HG03097 (cell line): Measurements from ENCODE around the gene CYTH2.
A peak's percentile ranks its signal among the peaks of the same experiment; 100 is the strongest.

ENCODE experiments used
- ATAC-seq: cut with Tn5 transposase; IDR thresholded peaks from one replicate; pipeline ENCODE4 v1.9.1; 2021; ENCODE audit not compliant: unreplicated experiment, low FRiP score

The CYTH2 gene

DNA sequence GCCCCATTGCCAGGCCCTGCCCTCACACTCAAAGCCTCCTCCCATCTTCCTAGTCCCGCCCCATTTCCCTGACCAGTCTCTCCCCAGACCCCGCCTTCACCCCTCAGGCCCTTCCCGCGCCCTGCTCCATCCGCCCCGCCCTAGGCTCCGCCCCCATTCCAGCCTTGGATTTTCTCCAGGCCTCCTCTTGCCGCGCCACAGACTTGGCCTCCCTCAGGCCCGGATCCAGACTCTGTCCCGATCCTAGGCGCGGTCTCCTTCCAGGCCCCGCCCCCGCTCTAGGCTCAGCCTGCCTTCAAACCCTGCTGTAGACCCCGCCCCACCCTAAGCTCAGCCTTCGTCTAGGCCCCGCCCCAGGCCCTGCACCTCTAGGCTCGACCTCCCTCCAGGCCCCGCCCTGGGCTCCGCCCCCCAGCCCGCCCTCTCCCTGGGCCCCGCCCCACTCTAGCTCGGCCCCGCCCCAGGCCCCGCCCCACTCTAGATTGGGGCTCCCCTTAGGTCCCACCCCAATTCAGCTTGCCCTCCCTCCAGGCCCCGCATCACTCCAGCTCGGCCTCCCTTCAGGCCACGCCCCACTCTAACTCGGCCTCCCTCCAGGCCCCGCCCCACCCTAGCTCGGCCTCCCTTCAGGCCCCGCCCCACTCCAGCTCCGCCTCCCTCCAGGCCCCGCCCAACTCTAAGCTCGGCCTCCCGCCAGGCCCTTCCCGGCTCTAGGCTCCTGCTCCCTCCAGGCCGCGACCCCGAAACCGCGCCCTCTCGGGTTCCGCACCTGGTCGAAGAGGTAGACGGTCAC is 24.0 kb downstream of the CYTH2 start:
- peak; percentile 55 for ATAC-seq

DNA sequence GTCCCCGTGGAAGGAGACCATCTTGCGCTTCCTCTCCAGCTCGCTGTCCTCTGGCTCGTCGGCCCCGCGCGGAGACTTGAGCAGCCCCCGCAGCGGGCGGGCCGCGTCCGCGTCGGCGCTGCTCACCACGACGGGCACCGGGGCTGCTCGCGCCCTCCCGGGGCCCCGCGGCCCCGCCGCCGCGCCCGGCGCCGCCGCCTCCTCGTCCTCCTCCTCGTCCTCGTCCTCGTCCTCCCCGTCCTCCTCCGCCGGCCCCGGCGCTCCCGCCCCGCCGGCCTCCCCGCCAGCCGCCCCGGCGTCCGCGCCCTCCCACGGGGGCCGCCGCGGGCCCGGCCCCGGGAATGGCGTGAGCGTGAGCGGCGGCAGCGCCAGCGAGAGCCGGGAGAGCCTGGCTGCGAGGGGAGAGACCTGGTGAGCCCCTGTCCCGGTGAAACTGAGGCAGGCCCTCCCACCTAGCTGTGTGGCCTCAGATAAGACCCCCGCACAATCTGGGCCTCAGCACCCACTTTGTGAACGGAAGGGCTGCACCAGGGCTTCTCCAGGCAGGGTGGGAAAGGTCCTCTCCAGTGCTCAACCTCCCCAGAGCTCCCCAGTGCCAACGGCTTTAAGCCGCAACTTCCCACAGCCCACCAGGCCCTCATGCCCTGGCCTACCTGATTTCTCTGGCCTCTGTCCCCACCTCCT is 24.7 kb downstream of the CYTH2 start:
- ATAC-seq: no peak

DNA sequence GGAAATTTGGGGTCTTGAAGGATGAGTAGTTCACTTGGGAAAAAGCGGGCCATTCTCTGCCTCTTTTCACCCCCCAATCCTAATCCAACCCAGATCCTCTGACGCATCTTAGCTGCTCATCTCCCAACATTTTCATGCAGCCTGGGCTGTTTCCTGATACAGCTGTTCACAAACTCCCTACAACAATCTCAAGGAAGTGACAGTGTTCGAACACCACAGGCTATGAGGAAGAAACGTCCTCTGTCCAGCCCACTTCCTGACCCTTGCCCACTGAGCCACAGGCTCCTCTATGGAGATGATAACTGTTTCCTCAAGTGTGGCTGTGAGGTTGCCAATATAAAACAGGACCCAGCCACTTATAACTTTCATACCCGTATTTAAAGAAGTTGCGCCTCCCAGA is 26.2 kb downstream of the CYTH2 start:
- ATAC-seq: no peak

DNA sequence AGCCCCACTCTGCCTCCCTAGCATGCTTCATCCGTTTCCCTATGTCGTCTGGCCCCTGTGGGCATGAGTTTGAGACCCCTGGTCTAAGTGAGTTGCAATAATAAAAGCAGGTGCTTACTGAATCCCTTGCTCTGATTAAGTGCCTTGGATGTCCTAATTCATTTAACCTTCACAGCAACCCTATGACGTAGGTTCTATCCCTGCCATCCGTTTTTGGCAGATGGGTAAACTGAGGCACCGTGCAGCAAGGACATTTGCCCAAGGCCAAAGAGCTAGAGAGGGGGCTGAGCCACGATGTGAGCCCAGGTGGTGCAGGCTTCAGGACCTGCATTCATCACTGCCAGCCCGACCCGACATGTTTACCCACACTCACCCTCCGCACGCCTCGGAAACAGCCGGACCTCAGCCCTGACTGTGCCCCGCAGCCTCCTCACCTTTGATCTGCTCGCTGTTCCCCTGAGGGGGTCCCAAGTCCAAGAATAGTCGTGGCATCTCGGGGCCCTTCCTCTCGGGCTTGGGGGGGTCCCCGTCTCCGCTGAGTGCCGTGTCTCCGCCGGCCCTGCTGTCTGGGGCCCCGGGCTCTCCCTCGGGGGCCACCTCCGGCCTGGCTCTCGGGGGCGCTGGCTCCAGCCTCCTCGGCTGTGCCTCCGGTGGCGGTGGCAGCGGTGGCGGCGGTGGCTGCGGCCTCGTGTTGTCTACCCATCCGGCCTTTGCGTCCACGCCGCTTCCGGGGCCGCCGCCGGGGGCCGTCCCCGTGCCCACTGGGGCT is 28.0 kb downstream of the CYTH2 start:
- no peak for ATAC-seq

DNA sequence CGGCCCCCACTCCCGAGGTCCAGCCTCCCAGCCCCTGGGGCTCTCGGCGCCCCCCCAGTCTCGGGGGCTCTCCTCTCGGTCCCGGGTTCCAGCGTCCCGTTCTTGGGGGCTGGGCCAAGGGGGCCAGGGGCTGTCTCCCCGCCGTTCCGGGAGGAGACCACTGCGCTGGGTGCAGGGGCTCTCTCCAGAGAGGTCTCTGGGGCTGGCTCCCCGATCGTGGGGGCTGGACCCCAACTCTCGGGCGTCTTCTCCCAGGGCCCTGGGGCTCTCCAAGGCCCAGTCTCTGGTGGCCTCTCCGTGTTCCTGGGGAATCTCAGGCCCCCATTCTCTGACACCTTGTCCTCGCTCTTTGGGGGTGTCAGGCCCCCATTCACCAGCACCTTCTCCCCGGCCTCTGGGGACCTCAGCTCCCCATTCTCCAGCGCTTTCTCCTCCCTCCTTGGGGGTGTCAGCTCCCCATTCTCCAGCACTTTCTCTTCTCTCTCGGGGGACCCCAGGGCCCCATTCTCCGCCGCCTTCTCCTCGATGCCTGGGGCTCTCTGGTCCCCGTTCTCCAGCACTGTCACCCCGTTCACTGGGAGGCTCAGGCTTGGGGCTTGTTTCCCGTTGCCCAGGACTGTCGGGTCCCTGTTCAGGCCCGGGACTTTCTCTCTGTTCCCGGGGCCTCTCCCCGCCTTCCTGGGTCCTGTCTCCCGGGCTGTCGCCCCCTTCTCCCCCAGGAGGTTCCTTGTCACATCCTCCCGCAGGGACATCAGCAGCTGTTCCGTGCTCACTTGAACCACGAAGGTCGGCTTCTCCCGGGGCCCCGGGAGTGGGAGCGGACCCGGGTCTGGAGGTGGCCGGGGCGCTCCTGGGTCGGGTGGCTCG is 28.8 kb downstream of the CYTH2 start:
- ATAC-seq: no peak

DNA sequence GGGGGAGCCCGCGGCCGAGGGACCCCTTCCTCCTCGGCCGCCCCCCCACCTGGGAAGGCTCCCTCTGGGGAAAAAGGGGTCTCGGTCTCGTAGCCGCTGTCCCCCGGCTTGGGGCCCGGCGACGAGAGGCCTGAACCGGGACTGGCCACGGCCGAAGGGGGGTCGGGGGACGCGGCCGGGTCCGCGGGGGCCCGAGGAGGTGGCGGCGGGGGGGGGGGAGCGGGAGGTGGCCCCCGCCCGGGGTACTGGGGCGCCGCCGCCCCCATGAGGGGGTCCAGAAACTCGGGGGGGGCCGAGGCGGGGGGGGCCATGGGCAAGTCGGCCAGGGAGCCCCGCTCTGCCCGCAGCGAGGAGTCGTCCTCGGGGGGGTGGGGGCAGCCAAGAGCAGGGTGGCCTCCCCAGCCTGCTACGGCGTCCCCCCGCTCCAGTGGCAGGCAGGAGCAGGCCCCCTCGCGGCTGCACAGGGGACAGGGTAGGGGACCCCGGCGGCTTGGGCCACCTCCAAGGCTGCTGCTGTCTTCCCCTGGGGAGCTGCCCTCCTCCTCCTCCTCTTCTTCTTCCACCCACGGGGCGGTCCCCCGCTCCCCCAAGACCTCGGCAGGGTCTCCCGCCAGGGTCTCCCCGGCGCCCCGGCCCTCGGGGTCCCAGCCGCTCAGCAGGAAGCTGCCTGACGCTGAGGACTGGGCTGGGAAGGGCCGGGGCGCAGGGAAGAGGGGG is 29.6 kb downstream of the CYTH2 start:
- ATAC-seq: no peak

DNA sequence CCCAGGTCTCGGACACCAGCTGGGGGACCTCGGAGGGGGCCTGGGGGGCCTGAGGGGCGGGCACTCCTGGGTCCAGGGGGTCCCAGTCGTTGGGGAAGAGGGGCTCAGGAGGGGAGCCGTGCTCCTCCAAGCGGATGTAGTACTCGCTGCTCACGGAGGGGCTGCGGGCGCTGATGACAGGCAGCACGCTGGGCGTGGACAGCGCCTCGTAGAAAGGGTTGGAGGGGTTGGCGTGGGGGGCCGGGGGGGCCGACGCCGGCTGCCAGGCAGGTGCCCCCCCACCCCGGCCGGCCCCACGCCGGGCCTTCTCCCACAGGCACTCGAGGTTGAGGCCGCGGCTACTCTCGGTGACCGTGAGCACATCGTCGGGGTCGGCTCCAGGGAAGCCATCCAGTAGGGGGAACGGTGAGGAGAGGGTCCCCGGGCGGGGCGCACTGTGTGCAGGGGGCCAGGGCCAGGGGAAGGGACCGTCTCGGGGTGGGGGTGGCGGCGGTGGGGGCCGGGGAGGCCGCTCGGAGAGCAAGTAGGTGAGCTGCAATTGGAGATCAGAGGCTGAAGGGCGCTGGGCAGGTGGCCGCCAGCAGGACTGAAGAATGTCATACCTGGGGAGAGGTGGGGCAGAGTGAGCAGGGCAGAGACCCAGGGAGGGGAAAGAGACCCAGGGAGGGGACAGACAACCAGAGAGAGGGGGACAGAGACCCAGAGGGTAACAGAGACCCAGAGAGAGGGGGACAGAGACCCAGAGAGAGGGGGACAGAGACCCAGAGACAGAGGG is 30.3 kb downstream of the CYTH2 start:
- ATAC-seq: no peak

DNA sequence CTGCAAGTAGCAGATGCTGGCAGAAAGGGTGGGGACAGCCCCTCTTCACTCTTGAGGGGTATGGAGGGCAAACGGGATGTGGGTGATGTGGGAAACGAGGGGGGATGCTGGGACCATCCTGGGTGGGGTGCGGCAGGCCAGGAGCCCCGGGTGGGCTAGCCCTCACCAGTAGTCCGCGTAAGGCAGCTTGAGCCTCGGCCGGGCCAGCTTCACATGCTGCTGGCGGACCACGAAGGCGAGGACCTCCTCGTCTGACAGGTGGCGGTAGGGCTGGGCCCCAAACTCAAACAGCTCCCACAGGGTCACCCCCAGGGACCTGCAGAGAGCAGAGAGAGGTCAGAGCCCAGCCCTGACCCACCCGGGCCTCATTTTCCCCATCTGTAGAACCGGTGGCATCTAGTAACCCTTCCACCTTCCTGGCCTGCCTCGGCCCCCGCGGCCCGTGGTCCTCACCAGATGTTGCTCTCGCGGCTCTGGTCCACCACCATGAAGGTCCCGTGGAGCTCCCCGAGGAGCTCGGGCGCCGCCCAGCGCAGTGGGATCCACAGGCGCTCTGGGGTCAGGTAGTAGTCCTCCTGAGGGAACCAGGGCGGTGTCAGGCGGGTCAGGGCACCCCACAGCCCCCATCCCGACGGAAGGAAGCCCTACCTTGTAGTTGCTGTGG is 31.8 kb downstream of the CYTH2 start:
- no peak for ATAC-seq

DNA sequence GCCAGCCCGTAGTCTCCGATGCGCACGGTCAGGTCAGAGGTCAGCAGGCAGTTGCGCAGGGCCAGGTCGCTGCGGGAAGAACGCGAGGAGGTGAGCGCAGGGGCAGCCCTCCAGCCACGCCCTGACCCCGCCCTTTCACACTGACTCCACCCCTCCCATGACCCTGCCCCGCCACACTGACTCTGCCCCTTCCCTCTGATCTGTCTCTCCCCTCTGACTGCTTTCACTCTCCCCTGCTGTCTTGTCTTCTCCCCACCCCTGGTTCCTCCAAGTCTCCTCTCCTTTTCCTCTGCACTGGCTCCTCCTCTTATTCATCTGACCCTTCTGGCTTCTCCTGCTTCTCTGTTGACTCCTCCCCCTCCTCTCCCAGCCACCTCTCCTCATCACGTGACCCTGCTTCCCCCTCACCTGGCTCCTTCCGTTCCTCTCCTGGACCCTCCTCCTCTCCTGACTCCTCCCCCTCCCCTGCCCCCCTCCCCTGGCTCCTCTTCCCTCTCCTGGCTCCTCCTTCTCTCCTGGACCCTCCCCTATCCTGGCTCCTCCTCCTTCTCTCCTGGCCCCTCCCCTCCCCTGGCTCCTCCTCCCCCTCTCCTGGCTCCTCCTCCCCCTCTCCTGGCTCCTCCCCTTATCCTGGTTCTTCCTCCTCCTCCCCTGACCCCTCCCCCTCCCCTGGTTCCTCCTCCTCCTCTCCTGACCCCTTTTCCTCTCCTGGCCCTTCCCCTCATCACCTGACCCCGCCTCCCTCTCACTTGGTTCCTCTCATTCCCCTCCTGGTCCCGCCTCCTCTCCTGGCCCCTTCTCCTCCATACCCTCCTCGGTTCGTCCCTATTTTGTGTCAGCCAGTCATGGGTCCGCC is 32.6 kb downstream of the CYTH2 start:
- no peak for ATAC-seq

DNA sequence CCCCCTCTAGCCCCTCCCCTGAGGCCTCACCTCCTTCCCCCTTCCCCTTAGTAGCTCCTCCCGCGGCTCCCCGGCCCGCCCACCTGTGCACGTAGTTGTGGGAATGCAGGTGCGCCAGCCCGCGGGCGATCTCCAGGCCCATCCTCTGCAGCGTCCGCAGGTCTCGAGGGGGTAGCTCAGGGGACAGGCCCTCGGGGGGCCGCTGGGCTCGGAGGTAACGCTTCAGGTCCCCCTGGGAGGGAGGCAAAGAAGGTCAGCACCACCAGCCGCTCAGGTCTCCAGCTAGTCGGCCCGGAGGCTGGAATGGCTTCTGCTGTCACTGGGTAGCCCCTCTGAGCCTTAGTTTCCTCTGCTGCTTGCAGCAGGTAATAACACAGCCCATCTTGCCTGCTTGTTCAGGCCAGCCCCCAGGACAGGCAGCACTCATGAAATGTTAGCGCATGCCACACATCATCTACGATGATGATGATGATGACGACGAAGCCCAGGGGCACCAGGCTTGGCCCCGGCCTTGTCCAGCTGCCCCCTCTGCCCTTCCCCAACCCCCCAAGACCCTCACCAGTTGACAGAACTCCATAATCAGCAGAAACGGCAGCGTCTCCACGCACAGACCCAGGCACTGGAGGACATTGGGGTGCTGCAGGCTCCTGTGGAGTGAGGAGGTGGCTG is 33.3 kb downstream of the CYTH2 start:
- ATAC-seq: no peak

DNA sequence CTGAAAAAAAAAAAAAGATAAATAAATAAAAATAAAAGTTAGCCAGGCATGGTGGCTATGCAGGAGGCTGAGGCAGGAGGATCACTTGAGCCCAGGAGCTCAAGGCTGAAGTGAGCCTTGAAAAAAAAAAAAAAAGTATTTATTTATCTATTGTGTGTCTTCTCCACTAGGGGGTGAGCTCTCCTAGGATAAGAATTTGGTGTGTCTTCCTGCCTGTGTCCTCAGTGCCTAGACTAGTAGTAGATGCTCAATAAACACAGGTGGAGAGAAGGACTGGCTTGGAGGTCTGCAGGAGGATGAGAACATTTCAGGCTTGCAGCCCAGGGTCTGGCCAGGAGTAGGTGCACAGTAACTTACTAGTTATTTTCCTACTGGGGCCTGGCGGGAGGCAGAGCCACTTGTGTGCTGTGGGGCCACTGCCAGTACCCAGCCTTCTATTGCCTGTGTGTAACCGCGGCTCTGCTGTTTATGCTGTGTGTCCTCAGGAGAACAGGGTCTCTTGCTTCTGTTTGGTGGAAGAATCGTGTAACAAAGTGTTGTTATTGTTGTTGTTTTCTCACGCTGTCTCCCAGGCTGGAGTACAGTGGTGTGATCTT is 37.1 kb downstream of the CYTH2 start:
- no peak for ATAC-seq

DNA sequence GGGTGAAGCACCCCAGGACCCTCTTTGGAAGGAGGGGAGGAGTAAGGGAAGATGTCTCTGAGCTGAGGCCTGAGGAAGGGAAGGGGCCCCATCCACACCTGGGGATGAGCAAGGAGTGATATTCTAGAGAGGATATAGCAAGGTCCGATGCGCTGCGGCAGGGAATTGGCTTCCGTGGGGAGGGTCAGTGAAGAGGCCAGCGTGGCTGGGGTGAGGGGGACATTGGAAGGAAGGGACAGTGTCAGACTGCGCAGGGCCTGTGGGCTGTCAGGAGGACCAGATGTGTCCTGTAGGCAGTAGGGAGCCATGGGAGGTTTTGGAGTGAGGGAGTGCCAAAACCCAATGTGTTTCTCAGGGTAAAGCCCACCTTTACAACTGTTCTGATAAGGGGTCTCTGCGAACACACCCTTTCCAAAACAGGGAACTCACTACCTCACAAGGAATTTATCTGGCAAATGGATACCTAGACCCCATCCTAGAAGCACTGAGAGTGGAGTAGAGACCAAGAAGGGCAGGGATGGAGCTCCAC is 38.8 kb downstream of the CYTH2 start:
- ATAC-seq: no peak

DNA sequence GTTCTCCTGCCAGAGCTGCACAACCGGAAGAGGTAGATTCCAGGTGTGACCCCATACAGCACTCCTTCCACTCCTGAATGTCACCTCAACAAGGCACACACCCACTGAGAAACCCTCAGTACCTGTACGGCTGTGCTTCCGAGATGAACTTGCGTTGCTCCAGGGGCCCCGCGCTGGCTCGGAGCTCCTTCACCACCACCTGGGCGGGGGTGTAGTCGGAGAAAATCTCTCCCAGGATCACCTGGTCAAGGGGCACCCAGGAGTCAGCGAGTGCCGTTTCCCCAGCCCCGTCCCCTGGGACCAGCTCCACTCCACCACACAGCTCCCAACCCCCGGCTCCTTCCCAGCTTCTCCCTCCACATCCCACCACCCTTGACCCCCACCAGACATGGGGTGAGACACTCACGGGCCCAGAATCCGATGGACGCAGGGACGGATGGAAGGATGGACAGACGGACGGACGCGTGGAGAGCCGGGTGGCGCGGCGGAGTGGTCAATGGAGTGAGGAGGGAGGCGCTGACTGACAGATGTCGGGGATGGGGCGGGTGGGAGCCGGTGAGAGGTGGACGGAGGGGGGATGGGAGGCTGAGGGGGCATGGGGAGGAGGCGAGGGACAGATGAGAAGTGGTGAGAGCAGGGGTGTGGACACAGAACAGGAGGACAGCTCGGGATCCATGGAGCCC is 39.7 kb downstream of the CYTH2 start:
- no peak for ATAC-seq

DNA sequence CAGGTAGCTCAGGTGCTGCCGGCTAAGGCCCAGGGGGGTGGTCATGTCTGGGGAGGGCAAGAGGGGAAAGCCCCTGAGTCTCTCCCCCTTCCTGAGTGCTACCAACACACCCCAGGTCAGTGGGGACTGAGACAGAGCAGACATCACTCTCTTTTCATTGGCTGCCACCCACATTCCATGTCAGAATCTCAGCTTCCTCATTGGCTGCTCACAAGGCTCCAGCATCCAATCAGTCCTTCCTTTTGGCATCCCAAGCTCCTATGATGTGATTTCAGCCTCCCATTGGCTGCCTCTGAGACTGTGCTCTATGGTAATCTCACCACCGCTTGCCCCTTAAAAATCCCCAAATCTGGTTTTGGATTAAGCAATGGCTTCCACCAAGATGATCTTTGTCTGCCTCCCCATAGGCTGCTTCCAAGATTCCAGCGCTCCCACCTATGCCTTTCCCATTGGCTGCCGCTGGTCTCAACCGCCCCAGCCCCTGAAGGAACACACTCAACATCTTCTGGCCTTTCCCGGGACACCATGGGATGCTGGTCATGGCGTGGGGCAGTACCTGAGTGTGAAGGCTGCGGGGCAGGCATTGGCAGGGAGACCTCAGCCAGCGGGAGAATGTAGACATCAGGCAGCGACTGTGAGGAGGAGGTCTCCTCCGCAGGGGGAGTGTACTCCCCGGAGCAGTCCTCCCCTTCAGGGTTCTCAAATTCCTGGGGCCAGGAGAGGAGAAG is 40.5 kb downstream of the CYTH2 start:
- no peak for ATAC-seq
